Spleen (tissue), 11 donors: ENCODE data around the gene DST. TPM values are rescaled to one million over a fixed set of nuclear protein-coding genes. Genes with fewer than 3 reads are reported as not detected.

Source experiments
- DNase-seq: peaks from one replicate; pipeline ENCODE4 v3.0.0-alpha.2; 2020
- H3K27ac ChIP-seq, 8 donors: fragments of 200-600 bp; sonication (generic) in 7 of 8; 1 replicate in 4 of 8; 2 replicates in 4 of 8; pipeline versions ENCODE4 v1.5.0 to v1.8.0; 2016 to 2021; ENCODE audit warnings: inconsistent platforms in 4 of 8, mild to moderate bottlenecking in 4 of 8, moderate library complexity in 1 of 8
- H3K27me3 ChIP-seq, 7 donors: fragments of 200-600 bp; sonication (generic) in 6 of 7; replicated peaks in 1 of 7; 1 replicate in 4 of 7; 2 replicates in 3 of 7; pipeline versions ENCODE4 v1.5.0 to v1.8.0; 2016 to 2021; ENCODE audit warnings: inconsistent platforms in 3 of 7, mild to moderate bottlenecking in 1 of 7
- H3K36me3 ChIP-seq, 6 donors: fragments of 200-600 bp; sonication (generic) in 5 of 6; 1 replicate in 4 of 6; 2 replicates in 2 of 6; pipeline versions ENCODE4 v1.5.0 to v1.8.0; 2016 to 2021; ENCODE audit warnings: inconsistent platforms in 2 of 6
- H3K4me1 ChIP-seq, 6 donors: fragments of 200-600 bp; sonication (generic) in 5 of 6; 1 replicate in 3 of 6; 2 replicates in 3 of 6; pipeline versions ENCODE4 v1.5.0 to v1.8.0; 2016 to 2021; ENCODE audit warnings: inconsistent platforms in 3 of 6
- H3K4me3 ChIP-seq, 8 donors: fragments of 200-600 bp; sonication (generic) in 7 of 8; 1 replicate in 4 of 8; 2 replicates in 4 of 8; pipeline versions ENCODE4 v1.5.0 to v1.8.0; 2016 to 2021; ENCODE audit warnings: inconsistent platforms in 4 of 8, mild to moderate bottlenecking in 4 of 8, moderate library complexity in 2 of 8
- H3K9me3 ChIP-seq, 8 donors: fragments of 200-600 bp; sonication (generic) in 7 of 8; 1 replicate in 4 of 8; 2 replicates in 4 of 8; pipeline versions ENCODE4 v1.5.0 to v1.8.0; 2016 to 2021; ENCODE audit warnings: inconsistent platforms in 4 of 8
- POLR2A ChIP-seq, 3 donors: fragments of 450-650 bp; IDR thresholded peaks; one replicate each; pipeline ENCODE4 v1.5.1; 2017; ENCODE audit warnings: antibody characterized with exemption in 3 of 3, mild to moderate bottlenecking in 1 of 3
- POLR2AphosphoS5 ChIP-seq, 3 donors: sonication (generic); formaldehyde crosslinking; IDR thresholded peaks; one replicate each; pipeline ENCODE4 v1.5.1; 2017; ENCODE audit warnings: antibody characterized with exemption in 3 of 3
- WGBS, 5 donors: extraction: QIAGEN DNeasy Blood & Tissue Kit in 3 of 5; methylation state at CpG; one replicate each; pipeline versions ENCODE4 v1.1.5 to v1.1.7; 2013 to 2018; 5-methylcytosine and 5-hydroxymethylcytosine counted together
- intact Hi-C: fragments of 100-400 bp; cut with DNase I; formaldehyde crosslinking; loops from one replicate; pipeline ENCODE4 v1.15.0; 2023; ENCODE audit warnings: low total_unique reads
- polyA plus RNA-seq, 3 donors: library from polyadenylated mRNA; stranded (reverse); fragments of 200-250 nt; gene quantifications; one replicate each; pipeline ENCODE4 v1.2.1, GENCODE V29; 2013
- total RNA-seq, 7 donors: library from RNA; depleted of rRNA in 3 of 7; stranded (reverse); fragments of >200 nt in 3 of 7; fragmentation: NEBNext Ultra II Directional in 4 of 7; extraction: Animal tissue kit (Norgen Biotek cat#: 25700) in 4 of 7; gene quantifications; one replicate each; pipeline versions ENCODE4 v1.1.0 to v1.2.1, GENCODE V29; 2016 to 2021
- TF ChIP-seq, protein P1 (sequence below), 11 experiments: fragments of 200-600 bp in 7 of 11; fragments of 450-650 bp in 4 of 11; sonication (generic) in 4 of 11; IDR thresholded peaks in 8 of 11; conservative IDR thresholded peaks in 3 of 11; 1 replicate in 7 of 11; 2 replicates in 4 of 11; pipeline versions ENCODE4 v1.4.0 to v1.8.0; 2016 to 2021; ENCODE audit warnings: antibody characterized with exemption in 11 of 11, inconsistent platforms in 4 of 11, mild to moderate bottlenecking in 1 of 11
- donor health status: healthy with polysubstance abuse.
- donor health status: DM: no; HTN: no; CAD: no; lungs with moderate emphysema.
- donor health status: DM: no; HTN: no; CAD: no.
- donor health status: Bipolar disorder and iron deficiency.
- donor health status: healthy.
- donor health status: DM: no; HTN: no; CAD: no.
- donor health status: DM: yes; HTN: yes; CAD: no.

The DST gene
- total and polyA plus RNA-seq, 10 donors, result 16.5 to 236 (median 156) TPM

- TF ChIP-seq POLR2A (IDR thresholded peaks at IDR 0.05), result no peak
- no peak for TF ChIP-seq POLR2AphosphoS5 (IDR thresholded peaks at IDR 0.05)
- TF ChIP-seq, protein P1, sequence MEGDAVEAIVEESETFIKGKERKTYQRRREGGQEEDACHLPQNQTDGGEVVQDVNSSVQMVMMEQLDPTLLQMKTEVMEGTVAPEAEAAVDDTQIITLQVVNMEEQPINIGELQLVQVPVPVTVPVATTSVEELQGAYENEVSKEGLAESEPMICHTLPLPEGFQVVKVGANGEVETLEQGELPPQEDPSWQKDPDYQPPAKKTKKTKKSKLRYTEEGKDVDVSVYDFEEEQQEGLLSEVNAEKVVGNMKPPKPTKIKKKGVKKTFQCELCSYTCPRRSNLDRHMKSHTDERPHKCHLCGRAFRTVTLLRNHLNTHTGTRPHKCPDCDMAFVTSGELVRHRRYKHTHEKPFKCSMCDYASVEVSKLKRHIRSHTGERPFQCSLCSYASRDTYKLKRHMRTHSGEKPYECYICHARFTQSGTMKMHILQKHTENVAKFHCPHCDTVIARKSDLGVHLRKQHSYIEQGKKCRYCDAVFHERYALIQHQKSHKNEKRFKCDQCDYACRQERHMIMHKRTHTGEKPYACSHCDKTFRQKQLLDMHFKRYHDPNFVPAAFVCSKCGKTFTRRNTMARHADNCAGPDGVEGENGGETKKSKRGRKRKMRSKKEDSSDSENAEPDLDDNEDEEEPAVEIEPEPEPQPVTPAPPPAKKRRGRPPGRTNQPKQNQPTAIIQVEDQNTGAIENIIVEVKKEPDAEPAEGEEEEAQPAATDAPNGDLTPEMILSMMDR (IDR thresholded peaks at IDR 0.05 in 8 of 11, conservative IDR thresholded peaks at IDR 0.05 in 3 of 11), result no peak
- Histone ChIP-seq H3K9me3 (no peaks in the 10 kb centered on the region), H3K27ac (peak overlapping the region in 5 of 8 donors; percentile 7 to 60 (median 19)), H3K4me3 (no peak overlapping the region), H3K36me3 (no peaks in the 10 kb centered on the region), H3K4me1 (peaks cover 0 to 18% (median 5%) of the 10 kb centered on the region in 6 donors), H3K27me3 (no peaks in the 10 kb centered on the region)
- no peak for DNase-seq
- intact Hi-C loops, result no loop called here
These were observed 13.8 kb upstream of the DST start for GRCh38 chr6:56656466-56656865.

DNA sequence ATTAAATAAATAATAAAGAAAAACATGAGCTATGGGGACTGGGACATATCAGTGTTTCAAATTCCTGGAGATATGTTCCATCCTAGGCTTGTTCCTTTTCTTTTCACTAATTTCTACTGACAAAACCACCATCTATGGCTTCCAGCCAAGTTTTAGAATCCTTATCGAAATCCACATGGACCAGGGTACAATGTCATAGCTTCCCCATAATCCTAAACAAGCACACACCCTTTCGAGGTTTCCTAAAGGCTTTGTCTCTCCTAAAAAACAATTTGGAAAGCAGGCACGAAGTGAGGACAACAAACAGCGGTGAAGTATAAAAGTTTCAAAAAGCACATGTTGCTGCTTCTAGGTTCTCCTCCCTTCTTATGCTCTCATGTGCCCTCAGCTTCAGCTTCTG lies 13.3 kb upstream of the DST start:
- H3K4me3 ChIP-seq, result no peak overlapping the region
- H3K9me3 ChIP-seq, result no peaks in the 10 kb centered on the region
- no peaks in the 10 kb centered on the region for H3K27me3 ChIP-seq
- H3K4me1 ChIP-seq, result peaks cover 0 to 18% (median 5%) of the 10 kb centered on the region in 6 donors
- no peak for TF ChIP-seq POLR2A (IDR thresholded peaks at IDR 0.05)
- TF ChIP-seq POLR2AphosphoS5 (IDR thresholded peaks at IDR 0.05), result no peak
- TF ChIP-seq, protein P1 (IDR thresholded peaks at IDR 0.05 in 8 of 11, conservative IDR thresholded peaks at IDR 0.05 in 3 of 11), result no peak
- 50 to 67% (median 60%) methylated on average over 4 of the region's 4 CpGs for WGBS, 5 donors
- intact Hi-C loops, result no loop called here
- H3K36me3 ChIP-seq, result no peaks in the 10 kb centered on the region
- DNase-seq, result no peak
- H3K27ac ChIP-seq, result peak overlapping the region in 5 of 8 donors; percentile 7 to 60 (median 19)

DNA sequence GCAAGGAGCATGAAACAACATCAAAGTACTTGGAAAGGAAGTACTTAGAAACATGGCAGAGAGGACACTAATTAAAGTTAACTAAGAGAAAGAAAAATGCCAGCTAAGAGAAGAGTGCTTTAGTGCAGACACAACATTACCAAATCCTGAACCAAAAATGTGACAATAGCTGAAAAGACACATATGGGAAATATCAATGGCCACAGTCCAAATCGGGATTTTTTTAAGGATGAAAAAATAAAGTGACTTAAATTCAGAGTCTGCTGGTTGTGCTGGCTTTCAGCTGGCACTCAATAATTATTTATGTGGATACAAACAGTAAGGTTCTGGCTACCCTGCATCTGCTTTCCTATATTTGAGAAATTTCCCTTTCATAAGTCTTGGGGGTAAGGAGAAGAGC lies 12.6 kb upstream of the DST start:
- WGBS, 5 donors, result 72 to 85% (median 80%) methylated on average over 1 of the region's 1 CpG

GRCh38 chr6:56652994-56653393 lies 10.3 kb upstream of the DST start:
- Histone ChIP-seq H3K36me3 (peaks cover 0 to 4% (median 0%) of the 10 kb centered on the region in 6 donors), H3K4me3 (no peak overlapping the region), H3K27me3 (no peaks in the 10 kb centered on the region), H3K9me3 (no peaks in the 10 kb centered on the region), H3K4me1 (peaks cover 0 to 18% (median 5%) of the 10 kb centered on the region in 6 donors), H3K27ac (peak overlapping the region in 3 of 8 donors; percentile 33 to 61 (median 52))
- no peak for DNase-seq
- WGBS, 5 donors, result 59 to 81% (median 79%) methylated on average over 2 of the region's 2 CpGs
- intact Hi-C loops, result no loop called here
- TF ChIP-seq POLR2A (IDR thresholded peaks at IDR 0.05), result no peak
- no peak for TF ChIP-seq POLR2AphosphoS5 (IDR thresholded peaks at IDR 0.05)
- TF ChIP-seq, protein P1 (IDR thresholded peaks at IDR 0.05 in 8 of 11, conservative IDR thresholded peaks at IDR 0.05 in 3 of 11), result no peak

More for the DNA sequence above, 12.6 kb upstream of the DST start:
- intact Hi-C loops, result no loop called here
- Histone ChIP-seq H3K27me3 (no peaks in the 10 kb centered on the region), H3K9me3 (no peaks in the 10 kb centered on the region), H3K4me1 (peaks cover 0 to 18% (median 5%) of the 10 kb centered on the region in 6 donors), H3K4me3 (no peak overlapping the region), H3K27ac (peak overlapping the region in 4 of 8 donors; percentile 17 to 60 (median 22)), H3K36me3 (no peaks in the 10 kb centered on the region)
- DNase-seq, result no peak
- TF ChIP-seq, protein P1 (IDR thresholded peaks at IDR 0.05 in 8 of 11, conservative IDR thresholded peaks at IDR 0.05 in 3 of 11), result no peak
- TF ChIP-seq POLR2A (IDR thresholded peaks at IDR 0.05) (no peak), POLR2AphosphoS5 (IDR thresholded peaks at IDR 0.05) (no peak)
